ENCODE data around the gene TMEM31. TPM values are rescaled to one million over a fixed set of nuclear protein-coding genes. Genes with fewer than 3 reads are reported as not detected.

Gene TMEM31
- total and polyA plus RNA-seq, 2 donors (not counting 1 experiment from before 2014, with no cell fraction given) = 0.25 TPM; not detected in 1

DNA sequence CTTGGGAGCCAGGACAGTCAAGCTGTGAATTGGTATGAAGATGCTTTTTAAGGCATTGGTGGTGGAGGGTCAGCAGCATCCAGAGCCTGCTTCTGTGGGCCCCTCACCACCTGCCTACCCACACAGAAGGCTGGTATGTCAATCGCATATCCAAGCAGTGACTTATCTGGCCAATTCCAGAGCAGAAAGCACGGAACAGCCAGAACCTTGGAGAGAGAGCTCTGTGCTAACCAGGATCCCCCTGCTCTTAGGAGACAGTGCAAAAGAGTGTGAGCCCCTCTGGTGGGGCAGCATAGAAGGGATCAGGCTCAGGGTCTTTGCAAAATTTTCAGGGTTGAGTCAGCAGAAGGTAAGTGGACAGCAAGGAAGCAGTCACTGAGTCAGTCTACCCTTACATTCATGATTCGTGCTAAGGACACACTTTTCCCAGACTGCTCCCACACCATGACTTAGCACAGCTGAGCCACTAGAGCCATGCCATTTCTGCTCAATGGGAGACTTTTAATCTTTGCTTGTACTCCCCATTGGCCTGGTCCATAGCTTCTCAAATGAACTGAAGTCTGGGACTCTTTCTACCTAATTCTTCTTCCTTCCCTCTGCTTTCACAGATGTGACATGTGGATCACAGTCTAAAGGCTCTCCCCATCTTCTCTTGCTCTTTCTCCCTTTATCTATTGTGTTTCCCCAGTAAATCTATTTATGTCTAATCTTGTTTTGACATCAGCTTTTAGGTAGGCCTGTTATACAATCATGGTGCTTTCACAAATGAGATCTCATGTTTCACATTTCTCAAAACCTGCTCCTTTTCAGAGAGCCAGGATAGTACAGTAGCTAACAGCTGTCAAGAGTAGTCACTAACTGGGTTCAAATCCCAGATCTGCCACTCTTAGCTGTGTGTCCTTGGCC is 44.3 kb upstream of the TMEM31 start:
- Mint-ChIP-seq H3K4me3 (no peak overlapping the region), H3K9me3 (ENCODE audit: insufficient read depth) (no peaks in the 10 kb centered on the region), H3K4me1 (no peaks in the 10 kb centered on the region), H3K27me3 (peaks cover 15% of the 10 kb centered on the region), H3K27ac (no peak overlapping the region)
- CTCF ChIA-PET = no interaction called here
- no peak for TF ChIP-seq EZH2 (IDR thresholded peaks at IDR 0.05; ENCODE audit: borderline replicate concordance, insufficient read depth, low read depth, low read length, poor library complexity, severe bottlenecking)
- TF ChIP-seq, protein P1, sequence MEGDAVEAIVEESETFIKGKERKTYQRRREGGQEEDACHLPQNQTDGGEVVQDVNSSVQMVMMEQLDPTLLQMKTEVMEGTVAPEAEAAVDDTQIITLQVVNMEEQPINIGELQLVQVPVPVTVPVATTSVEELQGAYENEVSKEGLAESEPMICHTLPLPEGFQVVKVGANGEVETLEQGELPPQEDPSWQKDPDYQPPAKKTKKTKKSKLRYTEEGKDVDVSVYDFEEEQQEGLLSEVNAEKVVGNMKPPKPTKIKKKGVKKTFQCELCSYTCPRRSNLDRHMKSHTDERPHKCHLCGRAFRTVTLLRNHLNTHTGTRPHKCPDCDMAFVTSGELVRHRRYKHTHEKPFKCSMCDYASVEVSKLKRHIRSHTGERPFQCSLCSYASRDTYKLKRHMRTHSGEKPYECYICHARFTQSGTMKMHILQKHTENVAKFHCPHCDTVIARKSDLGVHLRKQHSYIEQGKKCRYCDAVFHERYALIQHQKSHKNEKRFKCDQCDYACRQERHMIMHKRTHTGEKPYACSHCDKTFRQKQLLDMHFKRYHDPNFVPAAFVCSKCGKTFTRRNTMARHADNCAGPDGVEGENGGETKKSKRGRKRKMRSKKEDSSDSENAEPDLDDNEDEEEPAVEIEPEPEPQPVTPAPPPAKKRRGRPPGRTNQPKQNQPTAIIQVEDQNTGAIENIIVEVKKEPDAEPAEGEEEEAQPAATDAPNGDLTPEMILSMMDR (IDR thresholded peaks at IDR 0.05) = no peak
- Histone ChIP-seq H3K9ac (ENCODE audit: low read length) (no peak overlapping the region), H3K4me2 (replicated peaks; ENCODE audit: low read depth, low read length, poor library complexity, severe bottlenecking) (no peak overlapping the region), H2AFZ (ENCODE audit: insufficient read depth, low read depth, low read length, poor library complexity, severe bottlenecking) (no peak overlapping the region), H3K36me3 (replicated peaks in 1 of 2; ENCODE audit: control extremely low read depth in 1 of 2, control insufficient read depth in 1 of 2, extremely low read depth in 1 of 2, insufficient read depth in 2 of 2, low read length in 1 of 2) (no peaks in the 10 kb centered on the region), H3K27me3 (replicated peaks in 1 of 4; ENCODE audit: control extremely low read depth in 1 of 4, control insufficient read depth in 3 of 4, insufficient read depth in 4 of 4, low read length in 3 of 4) (peaks cover 0 to 5% (median 0%) of the 10 kb centered on the region in 4 experiments), H3K4me1 (ENCODE audit: control insufficient read depth in 2 of 2, insufficient read depth in 2 of 2, low read length in 2 of 2) (no peaks in the 10 kb centered on the region), H3K9me3 (ENCODE audit: control extremely low read depth in 1 of 3, control insufficient read depth in 2 of 3, insufficient read depth in 1 of 3, low read length in 2 of 3) (no peaks in the 10 kb centered on the region), H3K79me2 (ENCODE audit: control insufficient read depth, insufficient read depth, low read length) (no peaks in the 10 kb centered on the region), H3K4me3 (ENCODE audit: control extremely low read depth in 1 of 5, extremely low read depth in 1 of 5, insufficient read depth in 1 of 5, low read depth in 2 of 5, low read length in 4 of 5) (no peak overlapping the region), H3K27ac (ENCODE audit: low read length in 2 of 2) (no peak overlapping the region), H4K20me1 (ENCODE audit: control insufficient read depth, insufficient read depth, low read length, poor library complexity, severe bottlenecking) (no peaks in the 10 kb centered on the region)
- intact Hi-C loops (cut with micrococcal nuclease) = no loop called here
- POLR2A ChIA-PET = no interaction called here
- DNase-seq (no peak), ATAC-seq (ENCODE audit: low read depth) (no peak)
- 92% methylated on average over 2 of the region's 3 CpGs for WGBS (ENCODE audit: insufficient coverage)

DNA sequence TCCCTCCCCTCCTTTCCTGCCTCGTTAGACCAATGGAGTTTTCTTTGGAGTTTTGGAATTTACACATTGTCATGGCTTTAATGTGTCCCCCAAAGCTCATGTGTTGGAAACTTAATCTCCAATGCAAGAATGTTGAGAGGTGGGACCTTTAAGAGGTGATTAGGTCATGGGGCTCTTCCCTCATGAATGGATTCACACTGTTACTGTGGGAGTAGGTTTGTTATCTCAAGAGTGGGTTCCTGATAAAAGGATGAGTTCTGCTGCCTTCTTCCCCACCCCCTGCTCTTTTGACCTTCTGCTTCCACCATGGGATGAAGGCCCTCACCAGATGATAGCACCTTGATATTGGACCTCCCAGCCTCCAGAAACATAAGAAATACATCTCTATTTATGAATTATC is 41.0 kb upstream of the TMEM31 start:
- Histone ChIP-seq H3K4me3 (ENCODE audit: control extremely low read depth in 1 of 5, extremely low read depth in 1 of 5, insufficient read depth in 1 of 5, low read depth in 2 of 5, low read length in 4 of 5) (no peak overlapping the region), H4K20me1 (ENCODE audit: control insufficient read depth, insufficient read depth, low read length, poor library complexity, severe bottlenecking) (no peaks in the 10 kb centered on the region), H3K9ac (ENCODE audit: low read length) (no peak overlapping the region), H3K36me3 (replicated peaks in 1 of 2; ENCODE audit: control extremely low read depth in 1 of 2, control insufficient read depth in 1 of 2, extremely low read depth in 1 of 2, insufficient read depth in 2 of 2, low read length in 1 of 2) (peaks cover 0 to 3% of the 10 kb centered on the region in 2 experiments), H2AFZ (ENCODE audit: insufficient read depth, low read depth, low read length, poor library complexity, severe bottlenecking) (no peak overlapping the region), H3K27me3 (replicated peaks in 1 of 4; ENCODE audit: control extremely low read depth in 1 of 4, control insufficient read depth in 3 of 4, insufficient read depth in 4 of 4, low read length in 3 of 4) (no peaks in the 10 kb centered on the region), H3K9me3 (ENCODE audit: control extremely low read depth in 1 of 3, control insufficient read depth in 2 of 3, insufficient read depth in 1 of 3, low read length in 2 of 3) (no peaks in the 10 kb centered on the region), H3K4me2 (replicated peaks; ENCODE audit: low read depth, low read length, poor library complexity, severe bottlenecking) (no peak overlapping the region), H3K27ac (ENCODE audit: low read length in 2 of 2) (no peak overlapping the region), H3K79me2 (ENCODE audit: control insufficient read depth, insufficient read depth, low read length) (no peaks in the 10 kb centered on the region), H3K4me1 (ENCODE audit: control insufficient read depth in 2 of 2, insufficient read depth in 2 of 2, low read length in 2 of 2) (no peaks in the 10 kb centered on the region)
- TF ChIP-seq, protein P1 (IDR thresholded peaks at IDR 0.05) = no peak
- TF ChIP-seq EZH2 (IDR thresholded peaks at IDR 0.05; ENCODE audit: borderline replicate concordance, insufficient read depth, low read depth, low read length, poor library complexity, severe bottlenecking) = no peak
- no peak for DNase-seq
- POLR2A ChIA-PET = no interaction called here
- H3K4me3 Mint-ChIP-seq = no peak overlapping the region
- peaks cover 1% of the 10 kb centered on the region for H3K27me3 Mint-ChIP-seq
- WGBS (ENCODE audit: insufficient coverage) = no CpG with 5 or more reads among the region's 1 CpG
- ATAC-seq (ENCODE audit: low read depth) = no peak
- intact Hi-C loops (cut with micrococcal nuclease) = no loop called here
- H3K9me3 Mint-ChIP-seq (ENCODE audit: insufficient read depth) = no peaks in the 10 kb centered on the region
- H3K4me1 Mint-ChIP-seq = no peaks in the 10 kb centered on the region
- CTCF ChIA-PET = no interaction called here
- H3K27ac Mint-ChIP-seq = no peak overlapping the region

All from B cell (primary cell).